ENCODE measurements around the gene OAS1.
A peak's percentile ranks its signal among the peaks of the same experiment; 100 is the strongest.
"Not testable (repeated sequence)": the region's sequence is repeated elsewhere in the genome, so short reads cannot be mapped to it uniquely, and the experiment has no call there.

OAS1 gene

GRCh38 chr12:112900298-112901145, 6.2 kb upstream of the OAS1 start:
- DNase-seq: peak; percentile 91

DNA sequence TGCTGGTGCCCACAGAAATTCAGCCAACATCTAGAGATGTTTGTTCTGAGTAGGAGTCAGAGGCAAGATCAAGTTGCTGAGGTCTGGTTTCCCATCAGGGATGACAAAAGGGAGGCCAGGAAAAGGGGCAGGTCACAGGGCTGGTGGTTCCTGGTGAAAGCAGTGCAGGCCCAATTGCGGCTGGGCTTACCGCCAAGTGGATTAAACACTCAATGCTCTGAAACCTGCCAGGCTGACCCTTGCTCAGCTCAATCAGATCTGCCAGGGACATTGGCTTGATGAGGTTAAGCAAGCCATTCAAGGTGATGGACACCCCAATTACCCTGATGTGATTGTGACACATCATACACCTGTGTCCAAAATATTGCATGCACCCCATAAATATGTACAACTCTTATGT, 5.5 kb upstream of the OAS1 start:
- DNase-seq: peak; percentile 63

- no peak for DNase-seq
These were observed 2.2 kb upstream of the OAS1 start for GRCh38 chr12:112904571-112904970.

GRCh38 chr12:112905451-112906089, 1.2 kb upstream of the OAS1 start:
- DNase-seq: no peak

GRCh38 chr12:112907415-112908157, 824 bp downstream of the OAS1 start:
- no peak for DNase-seq

- DNase-seq: no peak
These were observed 1.8 kb downstream of the OAS1 start for GRCh38 chr12:112908548-112908947.

GRCh38 chr12:112909693-112910092, 2.9 kb downstream of the OAS1 start:
- no peak for DNase-seq

DNA sequence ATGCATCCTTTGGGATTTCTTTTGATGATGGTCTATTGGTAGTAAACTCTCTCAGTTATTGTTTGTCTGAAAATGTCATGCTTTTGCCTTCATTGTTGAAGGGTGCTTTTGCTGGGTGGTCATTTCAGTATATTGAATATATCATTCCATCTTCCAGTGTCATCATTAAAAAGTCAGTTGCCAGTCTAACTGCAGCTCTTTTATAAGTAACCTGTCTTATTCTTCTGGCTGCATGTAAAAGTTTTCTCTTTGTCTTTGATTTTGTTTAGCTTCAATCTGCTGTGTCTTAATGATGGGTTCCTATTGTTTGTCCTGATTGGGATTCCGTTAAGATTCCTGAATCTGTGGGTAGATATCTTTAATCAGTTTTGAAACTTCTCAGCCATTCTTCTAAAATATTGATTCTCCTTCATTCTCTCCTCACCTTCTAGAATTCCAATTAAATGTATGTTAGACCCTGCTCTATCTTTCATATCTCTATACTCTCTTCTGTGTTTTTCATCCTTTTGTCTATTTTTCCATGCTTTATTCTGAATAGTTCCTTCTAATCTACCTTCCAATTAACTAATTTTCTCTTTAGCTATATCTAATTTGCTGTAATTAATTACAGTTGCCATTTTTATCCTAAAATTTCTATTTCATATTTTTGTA, 6.4 kb downstream of the OAS1 start:
- no peak for DNase-seq

DNA sequence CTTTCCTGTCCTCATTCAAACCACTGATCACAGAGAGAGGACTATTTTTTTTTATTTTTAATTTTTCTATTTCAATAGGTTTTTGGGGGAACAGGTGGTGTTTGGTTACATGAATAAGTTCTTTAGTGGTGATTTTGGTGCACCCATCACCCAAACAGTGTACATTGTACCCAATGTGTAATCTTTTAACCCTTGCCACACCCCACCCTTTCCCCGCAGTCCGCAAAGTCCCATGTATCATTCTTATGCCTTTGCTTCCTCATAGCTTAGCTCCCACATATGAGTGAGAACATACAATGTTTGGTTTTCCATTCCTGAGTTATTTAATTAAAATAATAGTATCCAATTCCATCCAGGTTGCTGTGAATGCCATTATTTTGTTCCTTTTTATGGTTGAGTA, 7.1 kb downstream of the OAS1 start:
- not testable (repeated sequence) for DNase-seq

DNA sequence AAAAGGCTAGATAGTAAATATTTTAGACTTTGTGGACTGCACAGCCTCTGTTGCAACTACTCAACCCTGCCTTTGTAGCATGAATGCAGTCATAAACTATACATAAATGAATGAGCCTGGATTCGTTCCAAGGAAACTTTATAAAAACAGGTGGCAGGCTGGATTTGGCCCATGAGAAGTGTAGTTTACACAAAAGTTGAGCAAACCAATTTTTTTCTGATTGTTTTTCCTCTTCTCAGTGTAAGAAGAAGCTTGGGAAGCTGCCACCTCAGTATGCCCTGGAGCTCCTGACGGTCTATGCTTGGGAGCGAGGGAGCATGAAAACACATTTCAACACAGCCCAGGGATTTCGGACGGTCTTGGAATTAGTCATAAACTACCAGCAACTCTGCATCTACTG, 9.5 kb downstream of the OAS1 start:
- DNase-seq: no peak

DNA sequence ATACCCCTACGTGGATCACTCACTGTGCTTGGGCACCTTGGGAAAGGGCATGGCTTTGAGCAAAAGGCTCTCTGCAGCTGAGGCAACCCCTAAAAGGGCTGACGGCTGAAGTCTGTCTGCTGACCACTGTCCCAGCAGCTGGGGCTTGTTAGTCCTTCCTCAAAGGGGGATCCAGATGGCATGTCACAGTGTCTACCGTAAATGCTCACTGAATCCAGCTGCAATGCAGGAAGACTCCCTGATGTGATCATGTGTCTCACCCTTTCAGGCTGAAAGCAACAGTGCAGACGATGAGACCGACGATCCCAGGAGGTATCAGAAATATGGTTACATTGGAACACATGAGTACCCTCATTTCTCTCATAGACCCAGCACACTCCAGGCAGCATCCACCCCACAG, 12.4 kb downstream of the OAS1 start:
- no peak for DNase-seq

DNA sequence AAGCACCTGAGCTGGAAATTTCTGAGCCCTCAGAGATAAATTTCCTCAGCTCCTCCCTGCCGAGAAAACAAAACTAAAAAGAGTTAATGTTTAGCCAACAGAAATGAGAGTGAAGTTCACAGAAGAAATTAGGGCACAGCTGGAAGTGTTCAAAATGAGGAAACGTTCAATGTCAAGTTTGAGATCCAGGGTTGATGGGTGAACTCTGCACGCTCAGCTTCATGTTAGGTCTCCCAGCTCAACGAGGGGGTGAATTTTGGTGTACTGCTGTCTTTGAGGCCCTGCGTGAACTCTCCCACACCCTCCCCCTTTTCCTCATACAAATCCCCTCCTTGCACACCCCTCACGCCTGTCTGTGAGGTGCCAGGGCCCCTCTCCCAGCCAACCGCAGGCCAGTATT, 18.2 kb downstream of the OAS1 start:
- no peak for DNase-seq

GRCh38 chr12:112926416-112927033, 19.8 kb downstream of the OAS1 start:
- DNase-seq: peak; percentile 72

DNA sequence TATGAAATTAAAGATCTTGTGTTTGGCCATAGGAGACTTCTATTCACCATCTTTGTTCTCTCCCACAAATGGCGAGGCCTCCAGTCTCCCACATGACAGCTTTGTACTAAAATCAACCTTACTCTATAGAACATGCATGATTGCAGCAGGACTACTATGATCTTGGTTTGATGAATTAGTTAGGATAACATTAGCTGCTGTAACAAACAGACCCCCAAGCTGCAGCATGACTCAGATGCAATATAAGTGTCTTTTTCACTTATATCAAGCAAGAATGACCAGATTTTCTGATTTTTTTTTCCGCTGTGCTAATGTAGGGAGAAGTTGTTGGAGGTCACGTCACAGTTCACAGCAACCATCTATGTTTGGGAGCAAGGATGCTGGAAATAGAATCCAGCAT, 20.7 kb downstream of the OAS1 start:
- DNase-seq: no peak

GRCh38 chr12:112927925-112928324, 21.2 kb downstream of the OAS1 start:
- no peak for DNase-seq

- DNase-seq: no peak
These were observed 22.2 kb downstream of the OAS1 start for GRCh38 chr12:112928978-112929377.

DNA sequence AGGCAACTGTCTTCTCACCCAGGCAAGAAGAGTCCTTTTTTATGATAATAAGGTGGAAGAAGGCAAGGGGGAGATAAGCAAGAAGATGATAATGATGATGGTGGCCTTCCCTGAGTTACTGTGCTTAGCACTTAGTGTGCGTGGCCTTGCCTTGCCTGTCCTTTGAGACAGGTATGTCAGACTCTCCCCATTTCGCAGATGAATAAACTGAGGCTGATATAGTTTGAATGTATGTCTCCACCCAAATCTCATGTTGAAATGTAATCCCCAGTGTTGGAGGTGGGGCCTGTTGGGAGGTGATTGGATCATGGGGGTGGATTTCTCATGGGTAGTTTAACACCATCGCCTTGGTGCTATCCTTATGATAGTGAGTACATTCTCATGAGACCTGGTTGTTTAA, 23.0 kb downstream of the OAS1 start:
- DNase-seq: no peak

DNA sequence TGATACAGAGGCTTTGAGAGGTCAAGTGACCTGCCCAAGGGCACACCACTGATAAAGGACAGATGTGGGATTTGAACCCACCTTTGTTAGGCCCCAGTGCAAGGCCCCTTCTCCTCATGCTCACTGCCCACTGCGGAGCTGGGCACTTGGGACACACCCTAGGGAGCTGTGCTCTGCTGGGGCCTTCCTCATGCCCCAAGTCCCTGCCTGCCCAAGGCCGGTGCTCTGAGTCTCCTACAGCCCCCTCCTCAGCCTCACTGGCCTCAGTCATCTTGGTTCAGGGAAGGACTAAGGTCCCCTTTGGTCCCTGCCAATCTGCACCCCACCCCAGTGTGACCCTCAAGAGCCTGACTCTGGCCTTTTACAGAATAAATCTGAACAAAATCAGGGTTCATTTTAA, 23.6 kb downstream of the OAS1 start:
- no peak for DNase-seq

DNA sequence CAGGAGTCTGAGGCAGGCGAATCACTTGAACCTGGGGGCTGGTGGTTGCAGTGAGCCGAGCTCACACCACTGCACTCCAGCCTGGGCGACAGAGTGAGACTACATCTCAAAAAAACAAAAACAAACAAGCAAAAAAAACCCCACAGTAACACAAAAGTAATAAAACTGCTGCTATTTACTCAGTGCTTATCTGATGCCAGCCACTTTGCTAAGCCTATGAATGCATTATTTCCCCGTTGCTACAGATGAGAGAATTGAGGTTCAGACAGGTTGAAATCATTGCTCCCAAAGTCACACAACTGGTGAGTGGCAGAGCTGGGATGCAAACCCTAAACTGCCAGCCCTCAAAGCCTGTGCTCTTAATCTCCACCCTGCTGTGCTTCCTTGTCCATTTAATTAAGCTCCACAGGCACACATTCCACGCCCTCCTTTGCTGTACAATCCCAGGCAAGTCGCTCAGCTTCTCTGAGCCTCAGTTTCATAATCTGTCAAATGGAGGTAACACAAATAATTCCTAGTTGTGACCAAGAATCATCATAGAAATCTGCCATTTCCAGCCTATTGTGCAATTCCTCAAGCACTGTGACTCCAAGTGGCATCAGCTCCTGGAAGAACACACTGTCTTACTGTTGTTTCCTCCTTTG, 25.8 kb downstream of the OAS1 start:
- peak; percentile 33 for DNase-seq

DNA sequence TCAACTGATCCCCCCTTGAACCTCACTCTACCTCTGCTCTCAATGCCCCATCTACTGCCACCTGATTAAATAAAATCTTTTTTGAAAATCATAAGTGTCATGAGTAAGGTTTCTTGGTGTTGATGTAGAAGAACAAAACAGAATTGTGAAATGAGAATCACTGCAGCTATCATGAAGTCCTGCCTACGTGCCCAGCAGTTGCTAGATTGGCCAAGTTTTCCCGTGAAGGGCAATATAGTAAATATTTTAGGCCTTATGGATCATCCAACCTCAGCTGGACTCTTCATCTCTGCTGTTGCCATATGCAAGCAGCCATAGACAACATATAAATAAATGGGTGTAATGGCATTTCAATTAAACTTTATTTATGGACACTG, 26.4 kb downstream of the OAS1 start:
- no peak for DNase-seq

- DNase-seq: no peak
These were observed 29.5 kb downstream of the OAS1 start for GRCh38 chr12:112936264-112936663.

DNA sequence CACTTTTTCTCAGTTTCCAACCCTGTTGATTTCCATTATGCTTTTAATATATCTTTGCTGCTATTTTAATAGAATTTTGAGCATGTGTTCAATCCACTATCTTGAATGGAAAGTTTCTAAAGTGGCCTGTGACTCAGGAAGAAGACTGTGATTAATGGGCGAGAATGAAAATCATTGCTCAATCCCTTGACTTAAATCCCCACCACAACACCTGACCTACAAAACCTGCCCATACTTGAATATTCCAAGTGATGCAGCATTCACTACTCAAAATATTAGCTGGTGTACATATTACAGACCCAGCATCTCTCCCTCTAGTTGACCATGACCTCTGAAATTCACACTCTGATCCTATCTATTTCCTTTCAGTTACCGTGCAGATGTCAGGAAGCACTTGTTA, 30.2 kb downstream of the OAS1 start:
- peak; percentile 58 for DNase-seq

Measured in DMS53 (cell line).